Activated T-cell treated with anti-CD3 and anti-CD28 coated beads, Interleukin-2, amount 50 U/mL, for 72 hours (primary cell): ENCODE measurements around the gene ARHGEF40. TPM values are rescaled to one million over a fixed set of nuclear protein-coding genes. Genes with fewer than 3 reads are reported as not detected.

ENCODE experiments used
- ATAC-seq, 2 donors: fragments of 150-1000 bp; cut with Tn5 transposase; replicated peaks in 1 of 2; 2 replicates each; pipeline ENCODE4 v1.10.0; 2021; ENCODE audit warnings: moderate library complexity in 2 of 2, mild to moderate bottlenecking in 1 of 2
- DNase-seq, 2 donors: peaks; one replicate each; pipeline ENCODE4 v3.0.0; 2021 to 2022; ENCODE audit warnings: mixed read lengths in 1 of 2
- H3K27ac Mint-ChIP-seq: one replicate; pipeline ENCODE4 v1.8.0; 2022; ENCODE audit warnings: mild to moderate bottlenecking, moderate library complexity, mixed read lengths
- H3K27me3 Mint-ChIP-seq: one replicate; pipeline ENCODE4 v1.8.0; 2022; ENCODE audit warnings: low read depth, mixed read lengths
- H3K36me3 Mint-ChIP-seq, 2 donors: one replicate each; pipeline ENCODE4 v1.8.0; 2022; ENCODE audit warnings: mixed read lengths in 2 of 2, mild to moderate bottlenecking in 1 of 2; ENCODE audit not compliant: insufficient read depth in 2 of 2
- H3K4me1 Mint-ChIP-seq: one replicate; pipeline ENCODE4 v1.8.0; 2022; ENCODE audit warnings: low read depth, mixed read lengths
- H3K4me3 Mint-ChIP-seq, 2 donors: one replicate each; pipeline ENCODE4 v1.8.0; 2022; ENCODE audit warnings: mild to moderate bottlenecking in 2 of 2, mixed read lengths in 2 of 2, moderate library complexity in 2 of 2
- H3K9me3 Mint-ChIP-seq, 2 donors: one replicate each; pipeline ENCODE4 v1.8.0; 2022; ENCODE audit warnings: mixed read lengths in 2 of 2
- total RNA-seq, 2 donors: library from RNA; stranded (reverse); gene quantifications; one replicate each; pipeline ENCODE4 v1.2.3, GENCODE V29; 2022

The ARHGEF40 gene
- total RNA-seq, 2 donors from 2014 or later: 0.26 to 0.37 TPM

- Mint-ChIP-seq H3K27ac (no peak overlapping the region), H3K4me1 (peaks cover 34% of the 10 kb centered on the region), H3K9me3 (no peaks in the 10 kb centered on the region), H3K36me3 (no peaks in the 10 kb centered on the region), H3K4me3 (peak overlapping the region; percentile 78 to 89), H3K27me3 (peaks cover 68% of the 10 kb centered on the region)
- ATAC-seq (peak; percentile 57 to 63), DNase-seq (peak; percentile 46 to 65)
These were observed 1.3 kb downstream of the ARHGEF40 start for GRCh38 chr14:21071225-21072030.

GRCh38 chr14:21072031-21072473 lies 1.9 kb downstream of the ARHGEF40 start:
- H3K27ac Mint-ChIP-seq: no peak overlapping the region
- DNase-seq: no peak
- peak overlapping the region; percentile 78 to 89 for H3K4me3 Mint-ChIP-seq
- H3K9me3 Mint-ChIP-seq: no peaks in the 10 kb centered on the region
- ATAC-seq: no peak
- H3K27me3 Mint-ChIP-seq: peaks cover 61% of the 10 kb centered on the region
- no peaks in the 10 kb centered on the region for H3K36me3 Mint-ChIP-seq
- H3K4me1 Mint-ChIP-seq: peaks cover 34% of the 10 kb centered on the region

GRCh38 chr14:21072781-21073339 lies 2.8 kb downstream of the ARHGEF40 start:
- H3K9me3 Mint-ChIP-seq: no peaks in the 10 kb centered on the region
- no peaks in the 10 kb centered on the region for H3K36me3 Mint-ChIP-seq
- peaks cover 34% of the 10 kb centered on the region for H3K4me1 Mint-ChIP-seq
- H3K27me3 Mint-ChIP-seq: peaks cover 56% of the 10 kb centered on the region
- ATAC-seq: no peak
- no peak for DNase-seq
- H3K27ac Mint-ChIP-seq: no peak overlapping the region
- H3K4me3 Mint-ChIP-seq: no peak overlapping the region

DNA sequence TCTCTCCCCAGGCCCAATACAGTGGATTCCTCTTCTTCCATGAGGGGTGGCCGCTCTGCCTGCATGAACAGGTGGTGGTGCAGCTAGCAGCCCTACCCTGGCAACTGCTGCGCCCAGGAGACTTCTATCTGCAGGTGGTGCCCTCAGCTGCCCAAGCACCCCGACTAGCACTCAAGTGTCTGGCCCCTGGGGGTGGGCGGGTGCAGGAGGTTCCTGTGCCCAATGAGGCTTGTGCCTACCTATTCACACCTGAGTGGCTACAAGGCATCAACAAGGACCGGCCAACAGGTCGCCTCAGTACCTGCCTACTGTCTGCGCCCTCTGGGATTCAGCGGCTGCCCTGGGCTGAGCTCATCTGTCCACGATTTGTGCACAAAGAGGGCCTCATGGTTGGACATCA lies 3.8 kb downstream of the ARHGEF40 start:
- peaks cover 45% of the 10 kb centered on the region for H3K27me3 Mint-ChIP-seq

GRCh38 chr14:21074398-21075272 lies 4.5 kb downstream of the ARHGEF40 start:
- Mint-ChIP-seq H3K4me3 (no peak overlapping the region), H3K9me3 (no peaks in the 10 kb centered on the region), H3K4me1 (peaks cover 22% of the 10 kb centered on the region), H3K27ac (no peak overlapping the region), H3K36me3 (no peaks in the 10 kb centered on the region), H3K27me3 (peaks cover 38% of the 10 kb centered on the region)
- ATAC-seq (no peak), DNase-seq (no peak)

More for the DNA sequence above, 3.8 kb downstream of the ARHGEF40 start:
- no peak for ATAC-seq
- H3K9me3 Mint-ChIP-seq: no peaks in the 10 kb centered on the region
- H3K4me3 Mint-ChIP-seq: no peak overlapping the region
- DNase-seq: no peak
- peaks cover 29% of the 10 kb centered on the region for H3K4me1 Mint-ChIP-seq
- no peak overlapping the region for H3K27ac Mint-ChIP-seq
- H3K36me3 Mint-ChIP-seq: no peaks in the 10 kb centered on the region

DNA sequence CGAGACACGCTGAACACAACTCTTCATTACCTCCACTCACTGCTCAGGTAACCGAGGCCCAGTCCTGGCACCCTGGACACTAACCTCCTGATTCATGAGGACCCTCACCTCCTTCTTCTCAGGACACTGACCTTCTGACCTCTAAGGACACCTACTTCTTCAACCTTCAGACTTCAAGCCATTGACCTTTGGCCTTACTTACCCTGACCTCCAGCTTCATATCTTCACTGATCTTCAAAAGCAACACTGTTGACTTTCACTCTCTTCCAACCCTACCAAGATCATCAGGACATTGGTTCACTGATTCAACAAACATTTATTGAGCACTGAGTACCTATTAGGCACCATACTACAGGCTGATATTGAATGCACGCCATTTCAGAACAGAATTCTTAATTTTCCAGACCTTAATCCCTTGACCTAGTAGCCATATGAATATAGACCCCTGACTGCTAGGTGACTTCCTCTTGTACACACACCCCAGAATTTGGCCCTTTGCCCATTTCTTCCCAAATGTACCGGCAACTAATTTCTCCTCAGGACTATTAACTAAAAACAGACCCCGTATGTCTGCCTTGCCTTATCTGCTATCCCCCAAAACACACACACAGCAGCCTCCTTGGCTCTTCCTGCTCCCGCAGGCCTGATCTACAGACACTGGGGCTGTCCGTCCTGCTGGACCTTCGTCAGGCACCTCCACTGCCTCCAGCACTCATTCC lies 5.8 kb downstream of the ARHGEF40 start:
- H3K27ac Mint-ChIP-seq: no peak overlapping the region
- H3K4me3 Mint-ChIP-seq: no peak overlapping the region
- peaks cover 12% of the 10 kb centered on the region for H3K4me1 Mint-ChIP-seq
- no peak for ATAC-seq
- no peaks in the 10 kb centered on the region for H3K9me3 Mint-ChIP-seq
- peaks cover 37% of the 10 kb centered on the region for H3K27me3 Mint-ChIP-seq
- no peak for DNase-seq
- H3K36me3 Mint-ChIP-seq: no peaks in the 10 kb centered on the region

- Mint-ChIP-seq H3K4me3 (no peak overlapping the region), H3K4me1 (no peaks in the 10 kb centered on the region), H3K27ac (no peak overlapping the region), H3K36me3 (no peaks in the 10 kb centered on the region), H3K27me3 (peaks cover 19% of the 10 kb centered on the region), H3K9me3 (no peaks in the 10 kb centered on the region)
- ATAC-seq (no peak), DNase-seq (no peak)
These were observed 7.6 kb downstream of the ARHGEF40 start for GRCh38 chr14:21077672-21078071.

DNA sequence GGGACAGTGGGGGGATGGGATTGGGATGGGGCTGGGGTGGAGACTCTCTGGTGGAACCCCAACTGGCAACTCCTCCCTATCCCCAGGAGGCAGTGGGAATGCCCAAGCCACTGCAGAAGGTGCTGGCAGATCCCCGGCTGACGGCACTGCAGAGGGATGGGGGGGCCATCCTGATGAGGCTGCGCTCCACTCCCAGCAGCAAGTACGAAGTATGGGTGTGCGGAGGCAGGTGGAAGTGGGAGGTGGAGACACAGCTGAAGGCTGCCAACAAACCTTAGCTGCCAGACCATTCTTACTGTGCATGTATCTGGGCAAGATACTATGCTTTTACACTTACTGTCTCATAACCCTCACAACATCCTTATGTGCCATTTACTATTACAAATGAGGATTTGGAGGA lies 8.2 kb downstream of the ARHGEF40 start:
- Mint-ChIP-seq H3K36me3 (no peaks in the 10 kb centered on the region), H3K27me3 (peaks cover 13% of the 10 kb centered on the region), H3K27ac (no peak overlapping the region), H3K4me1 (no peaks in the 10 kb centered on the region), H3K4me3 (no peak overlapping the region), H3K9me3 (no peaks in the 10 kb centered on the region)
- DNase-seq: no peak
- ATAC-seq: no peak

GRCh38 chr14:21078726-21079125 lies 8.6 kb downstream of the ARHGEF40 start:
- no peak for DNase-seq
- Mint-ChIP-seq H3K4me1 (no peaks in the 10 kb centered on the region), H3K4me3 (no peak overlapping the region), H3K9me3 (no peaks in the 10 kb centered on the region), H3K36me3 (no peaks in the 10 kb centered on the region), H3K27ac (no peak overlapping the region), H3K27me3 (peaks cover 9% of the 10 kb centered on the region)
- no peak for ATAC-seq

DNA sequence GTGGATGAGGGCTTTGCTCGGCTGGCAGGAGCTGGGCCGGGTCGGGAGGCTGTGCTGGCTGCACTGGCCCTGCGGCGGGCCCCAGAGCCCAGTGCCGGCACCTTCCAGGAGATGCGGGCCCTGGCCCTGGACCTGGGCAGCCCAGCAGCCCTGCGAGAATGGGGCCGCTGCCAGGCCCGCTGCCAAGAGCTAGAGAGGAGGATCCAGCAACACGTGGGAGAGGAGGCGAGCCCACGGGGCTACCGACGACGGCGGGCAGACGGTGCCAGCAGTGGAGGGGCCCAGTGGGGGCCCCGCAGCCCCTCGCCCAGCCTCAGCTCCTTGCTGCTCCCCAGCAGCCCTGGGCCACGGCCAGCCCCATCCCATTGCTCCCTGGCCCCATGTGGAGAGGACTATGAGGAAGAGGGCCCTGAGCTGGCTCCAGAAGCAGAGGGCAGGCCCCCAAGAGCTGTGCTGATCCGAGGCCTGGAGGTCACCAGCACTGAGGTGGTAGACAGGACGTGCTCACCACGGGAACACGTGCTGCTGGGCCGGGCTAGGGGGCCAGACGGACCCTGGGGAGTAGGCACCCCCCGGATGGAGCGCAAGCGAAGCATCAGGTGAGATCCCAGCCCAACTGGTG lies 11.5 kb downstream of the ARHGEF40 start:
- peaks cover 3% of the 10 kb centered on the region for H3K4me1 Mint-ChIP-seq
- H3K27ac Mint-ChIP-seq: no peak overlapping the region
- no peak overlapping the region for H3K4me3 Mint-ChIP-seq
- no peaks in the 10 kb centered on the region for H3K9me3 Mint-ChIP-seq
- DNase-seq (no peak), ATAC-seq (no peak)
- H3K36me3 Mint-ChIP-seq: no peaks in the 10 kb centered on the region
- H3K27me3 Mint-ChIP-seq: peaks cover 6% of the 10 kb centered on the region

DNA sequence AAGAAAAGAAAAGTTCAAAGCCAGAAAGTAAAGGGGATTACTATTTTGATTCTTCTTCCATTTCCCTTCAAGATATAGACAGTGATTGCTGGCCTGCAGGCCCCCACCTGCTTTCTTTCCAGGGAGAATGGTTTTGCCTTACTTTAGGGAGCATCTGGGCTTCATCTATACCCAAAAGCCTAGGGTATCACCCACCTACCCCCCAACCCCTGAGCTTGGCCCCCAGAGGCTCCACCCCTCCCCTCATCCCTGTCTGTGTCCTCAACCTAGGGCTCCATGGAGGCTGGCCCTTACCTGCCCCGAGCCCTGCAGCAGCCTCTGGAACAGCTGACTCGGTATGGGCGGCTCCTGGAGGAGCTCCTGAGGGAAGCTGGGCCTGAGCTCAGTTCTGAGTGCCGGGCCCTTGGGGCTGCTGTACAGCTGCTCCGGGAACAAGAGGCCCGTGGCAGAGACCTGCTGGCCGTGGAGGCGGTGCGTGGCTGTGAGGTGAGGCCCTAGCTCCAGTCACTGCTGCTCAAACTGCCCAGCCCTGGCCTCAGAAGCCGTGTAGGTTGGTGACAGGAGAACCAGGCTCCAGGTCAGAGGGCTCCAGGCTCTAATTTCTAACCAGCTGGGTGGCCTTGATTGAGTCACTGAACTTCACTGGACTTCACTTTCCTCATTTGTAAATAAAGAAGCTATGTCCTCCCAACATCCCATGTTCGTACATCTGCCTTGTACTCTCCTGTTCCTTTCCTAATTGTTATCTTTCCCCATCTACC lies 13.6 kb downstream of the ARHGEF40 start:
- Mint-ChIP-seq H3K36me3 (no peaks in the 10 kb centered on the region), H3K27me3 (peaks cover 6% of the 10 kb centered on the region), H3K4me1 (peaks cover 16% of the 10 kb centered on the region), H3K9me3 (no peaks in the 10 kb centered on the region), H3K27ac (no peak overlapping the region), H3K4me3 (no peak overlapping the region)
- ATAC-seq (no peak), DNase-seq (no peak)

- H3K36me3 Mint-ChIP-seq: no peaks in the 10 kb centered on the region
- peaks cover 16% of the 10 kb centered on the region for H3K4me1 Mint-ChIP-seq
- H3K27me3 Mint-ChIP-seq: peaks cover 6% of the 10 kb centered on the region
- H3K4me3 Mint-ChIP-seq: no peak overlapping the region
- H3K9me3 Mint-ChIP-seq: no peaks in the 10 kb centered on the region
- no peak for ATAC-seq
- DNase-seq: no peak
- H3K27ac Mint-ChIP-seq: no peak overlapping the region
These were observed 14.3 kb downstream of the ARHGEF40 start for GRCh38 chr14:21084396-21084795.
